GM11168 (cell line): ENCODE data around the gene VPS54.

Source experiments
- in situ Hi-C: fragments of 300-500 bp; cut with MboI; formaldehyde crosslinking; loops from one replicate; pipeline ENCODE4 v1.12.0; 2022; ENCODE audit warnings: low sequenced_read_pairs; ENCODE audit not compliant: unreplicated experiment

VPS54 gene, protein sequence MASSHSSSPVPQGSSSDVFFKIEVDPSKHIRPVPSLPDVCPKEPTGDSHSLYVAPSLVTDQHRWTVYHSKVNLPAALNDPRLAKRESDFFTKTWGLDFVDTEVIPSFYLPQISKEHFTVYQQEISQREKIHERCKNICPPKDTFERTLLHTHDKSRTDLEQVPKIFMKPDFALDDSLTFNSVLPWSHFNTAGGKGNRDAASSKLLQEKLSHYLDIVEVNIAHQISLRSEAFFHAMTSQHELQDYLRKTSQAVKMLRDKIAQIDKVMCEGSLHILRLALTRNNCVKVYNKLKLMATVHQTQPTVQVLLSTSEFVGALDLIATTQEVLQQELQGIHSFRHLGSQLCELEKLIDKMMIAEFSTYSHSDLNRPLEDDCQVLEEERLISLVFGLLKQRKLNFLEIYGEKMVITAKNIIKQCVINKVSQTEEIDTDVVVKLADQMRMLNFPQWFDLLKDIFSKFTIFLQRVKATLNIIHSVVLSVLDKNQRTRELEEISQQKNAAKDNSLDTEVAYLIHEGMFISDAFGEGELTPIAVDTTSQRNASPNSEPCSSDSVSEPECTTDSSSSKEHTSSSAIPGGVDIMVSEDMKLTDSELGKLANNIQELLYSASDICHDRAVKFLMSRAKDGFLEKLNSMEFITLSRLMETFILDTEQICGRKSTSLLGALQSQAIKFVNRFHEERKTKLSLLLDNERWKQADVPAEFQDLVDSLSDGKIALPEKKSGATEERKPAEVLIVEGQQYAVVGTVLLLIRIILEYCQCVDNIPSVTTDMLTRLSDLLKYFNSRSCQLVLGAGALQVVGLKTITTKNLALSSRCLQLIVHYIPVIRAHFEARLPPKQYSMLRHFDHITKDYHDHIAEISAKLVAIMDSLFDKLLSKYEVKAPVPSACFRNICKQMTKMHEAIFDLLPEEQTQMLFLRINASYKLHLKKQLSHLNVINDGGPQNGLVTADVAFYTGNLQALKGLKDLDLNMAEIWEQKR

DNA sequence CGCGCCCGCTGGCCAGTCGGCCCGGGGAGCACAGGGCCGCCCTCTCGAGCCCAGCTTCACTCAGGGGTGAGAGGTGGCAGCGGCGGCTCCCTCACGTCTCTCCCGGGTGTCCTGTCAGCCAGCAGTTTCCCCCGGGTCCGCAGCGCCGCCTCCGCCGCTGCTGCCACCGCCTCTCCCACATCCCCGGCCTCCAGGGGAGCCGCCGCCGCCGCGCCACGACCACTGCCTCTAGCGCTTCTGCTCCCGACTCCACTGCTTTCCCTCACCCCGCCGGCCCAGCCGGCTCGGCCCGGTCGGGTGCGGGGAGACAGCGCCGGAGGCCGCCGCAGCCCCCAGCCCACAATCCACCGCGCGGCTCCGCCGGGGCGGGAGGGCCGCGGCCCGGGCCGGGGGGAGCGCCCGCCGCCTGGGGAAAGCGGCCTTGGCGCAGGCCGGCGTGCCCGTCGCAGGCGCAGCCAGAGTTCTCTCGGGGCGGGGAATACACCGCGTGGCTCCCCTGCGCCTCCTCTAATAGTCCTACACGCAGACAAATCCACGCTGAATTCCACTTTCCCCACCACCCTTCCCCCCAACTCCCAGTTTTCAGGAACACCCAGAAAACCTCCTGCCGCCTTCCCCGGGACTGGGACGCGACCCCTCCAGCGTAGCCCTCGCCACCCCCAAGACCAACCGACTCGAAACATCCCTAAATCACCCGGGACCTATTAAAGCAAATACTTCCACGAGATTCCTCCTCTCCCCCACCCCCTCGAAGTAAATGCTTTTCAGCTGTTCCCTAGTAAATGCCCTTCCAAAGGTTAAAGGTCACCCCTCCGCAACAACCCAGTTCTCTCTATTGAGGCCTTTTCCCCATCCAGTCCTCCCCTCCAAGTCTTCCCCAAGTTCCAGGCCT lies at the start of gene VPS54:
Gene VPS54 (minus strand): TSS at position 346 of the 892 bp plus-strand sequence. CDS start 35,429 bp downstream, outside the sequence.
- in situ Hi-C loops: no loop called here

DNA sequence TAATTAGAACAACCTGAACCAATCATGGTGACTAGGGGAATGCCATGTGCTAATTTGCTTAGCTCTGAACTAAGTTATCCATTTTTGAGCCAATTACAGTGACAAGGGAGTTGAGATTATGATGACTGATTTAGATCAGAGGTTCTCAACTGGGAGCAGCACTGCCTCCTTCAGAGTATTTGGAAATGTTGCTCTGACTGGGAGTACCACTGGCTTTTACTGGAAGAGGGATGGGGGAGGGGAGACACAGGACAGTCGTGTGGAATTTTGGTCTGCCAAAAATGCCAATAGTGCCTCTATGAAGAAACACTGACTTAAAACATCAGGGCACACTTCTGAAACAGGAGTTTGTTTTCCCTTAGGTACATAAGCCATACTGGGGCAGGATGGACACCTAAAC lies 48.1 kb upstream of the VPS54 start:
- in situ Hi-C loops: no loop called here

DNA sequence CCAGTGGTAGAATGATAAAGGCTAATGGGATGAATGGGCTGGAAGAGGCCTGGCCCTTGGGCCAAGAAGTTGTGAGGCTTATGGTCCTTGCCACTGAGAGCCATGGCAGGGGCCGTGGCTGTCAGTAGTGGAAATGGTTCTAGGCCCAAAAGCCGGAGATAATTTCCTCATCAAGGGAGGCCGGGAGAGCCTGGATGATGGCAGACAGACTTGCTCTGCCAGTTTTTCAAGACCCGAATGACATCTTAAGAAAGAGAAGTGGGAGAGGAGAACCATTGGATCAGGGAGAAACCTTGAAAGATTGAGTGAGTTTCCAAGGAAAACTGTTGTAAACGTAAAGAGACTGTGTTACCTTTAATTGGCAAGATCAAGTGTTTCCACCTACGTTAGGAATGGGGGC lies 46.3 kb upstream of the VPS54 start:
- in situ Hi-C loops: no loop called here

DNA sequence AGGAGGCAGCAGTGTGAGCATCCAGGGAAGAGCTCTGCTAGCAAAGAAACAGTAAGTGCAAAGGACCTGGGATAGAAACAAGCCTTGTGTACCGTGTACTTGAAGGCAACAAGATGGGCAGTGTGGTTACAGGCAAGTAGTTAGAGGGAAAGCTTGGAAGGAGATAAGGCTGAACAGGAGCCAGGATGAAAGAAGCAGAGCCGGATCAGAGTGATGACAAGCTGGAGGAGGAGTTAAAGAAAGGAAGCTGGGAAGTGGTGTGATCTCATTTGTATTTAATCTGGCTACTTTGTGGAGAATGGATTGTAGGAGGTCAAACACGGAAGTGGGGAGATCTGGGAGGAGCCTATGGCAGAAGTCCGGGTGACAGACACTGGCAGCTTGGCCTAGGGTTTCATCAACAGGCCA lies 44.7 kb upstream of the VPS54 start:
- in situ Hi-C loops: no loop called here

DNA sequence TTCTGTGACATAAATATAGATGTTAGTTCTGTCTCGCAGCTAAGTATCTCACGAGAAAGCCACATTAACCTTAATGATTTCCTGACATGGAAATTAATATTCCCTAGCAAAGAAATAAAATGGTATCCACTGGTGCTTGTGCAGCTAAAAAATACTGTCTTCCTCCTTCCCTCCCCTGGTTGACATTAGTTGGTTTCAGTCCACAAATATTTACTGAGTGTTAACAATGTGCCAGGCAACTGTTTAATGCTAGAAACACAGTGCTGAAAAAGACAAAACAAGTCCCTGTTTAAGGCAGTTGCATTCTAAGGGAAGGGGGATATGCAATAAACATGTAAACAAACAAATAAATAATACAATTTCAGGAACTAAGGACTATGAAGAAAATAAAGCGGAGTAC lies 44.2 kb upstream of the VPS54 start:
- in situ Hi-C loops: no loop called here

DNA sequence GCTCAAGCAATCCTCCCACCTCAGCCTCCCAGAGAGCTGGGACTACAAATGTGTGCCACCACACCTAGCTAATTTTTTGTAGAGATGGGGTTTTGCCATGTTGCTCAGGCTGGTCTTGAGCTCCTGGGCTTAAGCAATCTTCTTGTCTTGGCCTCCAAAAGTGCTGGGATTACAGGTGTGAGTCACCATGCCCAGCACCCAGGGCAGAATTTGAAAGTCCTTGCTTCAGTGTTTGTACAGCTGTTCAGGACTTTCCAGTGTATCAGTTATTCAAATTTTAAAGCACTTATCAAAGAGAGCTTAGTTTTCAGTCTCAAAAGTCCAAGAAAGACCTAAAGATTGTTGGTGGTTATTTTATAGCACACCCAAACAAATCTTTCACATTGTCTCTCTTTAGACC lies 43.6 kb upstream of the VPS54 start:
- in situ Hi-C loops: no loop called here

DNA sequence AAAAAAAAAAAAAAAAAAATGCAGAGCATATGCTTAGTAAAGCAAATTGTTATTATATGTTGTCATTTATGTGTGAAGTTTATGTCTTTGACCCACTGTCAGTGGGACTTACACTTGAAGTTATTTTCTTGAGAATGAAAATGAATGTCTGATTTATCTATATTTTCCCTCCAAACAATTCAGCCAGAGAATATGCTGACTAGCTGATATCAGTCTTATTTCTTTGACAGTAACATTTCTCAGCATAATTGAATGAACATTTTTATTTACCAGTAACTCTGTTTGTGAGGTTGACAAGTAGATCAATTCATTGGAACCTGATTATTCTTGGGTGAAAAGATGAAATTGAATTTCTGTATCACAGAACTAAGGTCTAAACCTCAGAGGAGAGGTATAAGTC lies 40.0 kb upstream of the VPS54 start:
- in situ Hi-C loops: no loop called here

DNA sequence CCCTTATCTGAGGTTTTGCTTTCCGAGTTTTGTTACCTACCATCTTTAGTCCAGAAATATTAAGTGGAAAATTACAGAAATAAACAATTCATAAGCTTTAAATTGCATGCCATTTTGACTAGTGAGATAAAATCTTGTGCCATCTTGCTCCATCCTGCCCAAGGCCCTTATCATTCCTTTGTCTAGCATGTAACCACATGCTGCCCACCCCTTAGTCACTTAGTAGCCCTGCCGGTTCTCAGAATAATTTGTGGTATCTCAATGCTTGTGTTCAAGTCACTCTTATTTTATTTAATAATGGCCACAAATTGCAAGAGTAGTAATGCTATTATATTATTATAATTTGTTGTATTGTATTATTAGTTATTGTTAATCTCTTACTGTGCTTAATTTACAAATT lies 36.8 kb upstream of the VPS54 start:
- in situ Hi-C loops: no loop called here

DNA sequence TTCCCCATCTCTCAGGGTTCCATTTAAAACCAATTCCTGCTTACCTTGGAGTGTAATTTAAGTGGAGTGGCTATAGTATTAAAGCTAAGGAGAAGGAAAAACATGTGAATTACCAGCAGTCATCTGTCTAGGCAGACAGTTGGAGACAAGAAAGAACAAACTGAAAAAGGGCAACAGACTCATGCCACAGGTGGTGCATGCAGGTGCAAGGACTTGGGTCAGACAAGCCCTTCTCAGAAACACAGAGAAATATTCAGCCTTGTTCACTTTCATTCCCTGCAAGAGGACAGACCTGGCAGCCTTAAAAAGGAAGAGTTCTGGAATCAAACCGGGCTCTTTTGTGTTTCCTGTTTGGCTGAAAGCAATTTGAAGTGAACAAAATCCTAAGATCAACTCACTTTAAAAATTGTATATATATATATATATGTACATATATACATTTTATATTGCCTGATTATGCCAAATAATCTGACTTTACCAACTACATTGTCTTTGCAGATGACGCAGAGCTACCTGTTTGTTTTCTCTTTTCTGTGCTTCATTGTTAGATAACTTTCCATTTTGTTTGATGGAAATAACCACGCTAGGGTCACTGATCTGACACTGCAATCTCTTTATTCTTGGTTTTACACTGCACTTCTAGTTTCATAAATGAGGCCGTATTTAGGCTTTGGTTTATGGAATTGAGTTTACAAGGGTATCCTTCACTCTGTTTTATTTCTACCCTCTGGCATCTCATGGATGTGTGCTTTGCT lies 35.1 kb upstream of the VPS54 start:
- in situ Hi-C loops: loop anchor here (5.0 kb wide), 1 partner anchor 428 kb away; no protein-coding TSS in a partner anchor

DNA sequence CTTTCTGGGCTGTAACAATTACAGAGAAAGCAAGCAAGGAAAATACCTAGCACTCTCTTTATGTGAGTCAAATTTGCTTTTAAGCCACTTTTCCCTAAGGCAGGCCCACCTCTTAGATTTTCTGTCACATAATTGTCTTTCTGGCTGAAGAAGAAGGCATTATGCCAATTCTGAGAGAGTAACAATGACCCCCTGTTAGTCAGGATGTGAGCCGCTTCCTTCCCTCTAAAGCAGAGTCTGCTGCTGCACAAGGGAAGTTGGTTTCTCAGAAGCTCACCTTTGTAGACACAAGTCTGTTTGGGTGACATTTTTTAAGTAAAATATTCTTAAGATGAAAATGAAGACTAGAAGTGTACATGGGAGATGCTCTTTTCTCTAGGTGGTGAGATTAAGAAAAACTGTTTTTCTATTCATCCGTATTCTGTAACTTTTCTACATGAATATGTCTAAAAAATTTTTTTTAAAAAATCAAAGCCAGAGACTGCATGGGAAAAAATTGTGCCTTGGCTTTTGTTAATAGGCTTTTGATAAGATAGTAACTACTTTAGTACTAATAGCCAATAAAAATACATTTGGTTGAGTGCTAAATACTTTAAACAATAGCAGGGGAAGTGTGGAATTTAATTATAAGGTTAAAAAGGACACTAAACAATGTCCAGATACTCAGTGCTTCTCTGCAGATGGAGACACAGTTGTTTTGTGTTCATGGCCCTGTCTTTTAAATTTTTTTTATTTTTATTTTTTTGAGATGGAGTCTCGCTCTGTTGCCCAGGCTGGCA lies 33.4 kb upstream of the VPS54 start:
- in situ Hi-C loops: loop anchor here (5.0 kb wide), 1 partner anchor 430 kb away; no protein-coding TSS in a partner anchor

DNA sequence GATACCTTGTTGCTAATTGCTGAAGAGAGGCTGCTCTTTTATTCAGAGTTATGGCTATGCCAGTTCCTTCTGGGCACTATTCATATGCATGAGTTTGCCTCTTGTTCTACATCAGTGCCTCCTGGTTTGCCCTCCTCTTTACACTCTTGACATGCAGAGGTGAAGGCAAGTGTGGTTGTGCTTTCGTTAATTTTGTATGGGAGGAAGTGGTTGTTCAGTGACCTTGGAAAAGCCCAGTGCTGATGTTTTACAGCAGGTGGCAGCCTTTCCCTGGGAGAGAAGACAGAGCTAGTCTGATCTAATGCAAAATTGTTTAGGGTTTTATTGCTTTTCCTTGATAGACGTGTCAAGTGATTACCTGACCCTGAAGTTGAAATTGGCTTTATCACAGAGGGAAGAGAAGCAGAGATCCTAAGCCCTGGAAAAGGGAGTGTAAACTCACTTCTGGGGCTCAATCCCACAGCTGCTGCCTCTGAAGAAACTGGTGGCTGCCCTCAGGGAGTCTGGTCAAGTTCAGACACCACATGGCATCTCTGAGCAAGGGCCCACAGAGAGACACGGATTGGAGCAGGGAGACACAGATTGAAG lies 30.5 kb upstream of the VPS54 start:
- in situ Hi-C loops: loop anchor here (5.0 kb wide), 2 partner anchors 278 to 433 kb away; no protein-coding TSS in a partner anchor

DNA sequence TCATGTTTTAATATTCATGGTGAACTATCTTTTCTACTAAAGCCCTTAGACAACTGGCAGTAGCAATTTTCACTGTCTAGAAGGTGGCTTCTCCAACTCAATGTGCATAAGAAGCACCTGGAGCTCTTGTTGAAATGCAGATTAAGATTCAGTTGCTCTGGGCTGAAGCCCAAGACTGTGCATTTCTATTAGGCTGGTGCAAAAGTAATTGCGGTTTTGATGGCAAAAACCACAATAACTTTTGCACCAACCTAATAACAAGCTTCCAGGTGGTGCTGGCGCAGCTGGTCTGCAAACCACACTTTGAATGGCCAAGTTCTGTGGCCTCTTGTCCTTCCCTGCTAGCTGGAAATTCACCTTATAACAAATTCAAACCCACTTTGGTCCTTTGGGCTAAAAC lies 26.7 kb upstream of the VPS54 start:
- in situ Hi-C loops: loop anchor here (5.0 kb wide), 1 partner anchor 281 kb away; no protein-coding TSS in a partner anchor

DNA sequence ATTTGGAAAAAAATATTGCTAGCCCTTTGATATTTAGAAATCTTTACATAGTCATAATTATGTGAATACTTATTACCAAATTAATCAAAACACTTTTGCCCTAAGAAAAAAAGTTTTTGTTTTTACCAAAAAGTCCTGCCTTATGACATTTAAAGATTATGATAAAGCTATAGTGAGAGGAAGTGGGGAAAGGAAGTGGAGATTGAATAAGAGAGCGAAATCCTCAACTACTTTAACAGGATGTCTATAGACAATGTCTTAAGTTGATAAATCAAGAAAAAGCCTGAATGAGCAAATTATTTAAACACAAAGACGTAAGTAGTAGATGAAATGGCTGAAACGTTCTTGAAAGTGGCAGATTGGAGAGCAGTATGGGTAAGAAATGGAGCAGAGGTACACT lies 20.9 kb upstream of the VPS54 start:
- in situ Hi-C loops: no loop called here

DNA sequence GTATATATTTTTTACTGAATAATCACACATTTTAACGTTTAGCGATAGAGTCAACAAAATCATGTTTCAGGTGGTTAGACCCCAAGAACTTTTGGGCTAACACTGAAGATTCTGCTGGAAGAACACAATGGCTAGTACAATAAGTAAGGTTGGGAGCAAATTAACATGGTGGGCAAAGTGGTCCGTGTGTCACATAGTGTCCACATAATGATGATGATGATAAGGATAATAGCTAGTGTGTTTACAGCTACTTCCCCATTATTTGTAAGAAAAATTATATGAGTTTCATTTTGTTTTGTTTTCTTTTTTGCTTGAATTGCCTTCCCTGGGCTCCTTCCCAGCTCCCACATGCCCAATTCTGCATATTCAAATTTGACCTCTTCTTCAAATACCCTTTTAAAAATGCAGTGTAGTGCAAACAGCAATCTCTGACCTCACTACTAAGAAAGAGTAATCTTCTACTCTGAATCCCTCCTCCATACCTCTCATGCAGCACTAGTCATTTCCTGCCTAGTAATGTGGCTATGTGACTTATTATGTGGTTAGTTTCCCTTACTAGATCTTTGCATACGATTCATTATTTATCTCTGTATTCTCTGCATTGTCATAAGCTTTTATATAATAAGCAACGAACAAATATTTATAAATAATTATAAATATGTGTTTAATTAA lies 16.9 kb upstream of the VPS54 start:
- in situ Hi-C loops: no loop called here

DNA sequence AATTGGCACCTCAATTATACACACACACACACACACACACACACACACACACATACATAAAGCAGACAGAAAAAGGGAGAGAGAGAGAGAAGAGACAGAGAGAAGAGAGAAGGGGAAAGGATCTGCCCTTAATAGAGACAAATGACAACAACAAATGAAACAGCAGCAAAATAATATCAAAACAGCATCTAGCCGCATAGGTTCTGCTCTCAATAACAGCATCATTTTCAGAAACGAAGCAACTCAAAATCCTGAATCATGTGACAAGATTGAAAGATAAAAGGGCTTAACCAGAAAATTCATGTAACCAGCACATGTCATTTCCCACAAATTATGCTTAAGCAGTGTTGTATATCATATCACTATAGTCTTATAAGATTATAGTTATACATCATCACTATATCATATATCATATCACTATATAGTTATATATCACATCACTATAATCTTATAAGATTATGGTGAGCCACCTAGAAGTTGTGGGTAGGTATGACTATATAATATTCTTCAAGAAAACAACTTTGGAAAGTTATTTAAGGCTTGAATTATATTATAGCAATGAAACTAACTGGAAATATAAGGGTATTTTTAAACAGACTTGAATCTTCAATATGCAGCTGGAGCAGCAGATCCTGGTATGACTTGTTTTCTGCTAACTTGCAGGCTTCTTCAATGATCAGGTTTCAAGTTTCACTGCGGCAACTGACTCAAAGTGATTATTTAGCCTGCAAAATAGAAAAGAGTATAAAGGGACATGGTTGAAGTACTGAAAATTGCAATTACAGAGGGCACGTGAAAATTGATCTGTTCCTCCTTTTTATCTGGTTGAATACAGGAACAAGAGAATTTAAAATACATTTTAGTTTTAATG lies 16.1 kb upstream of the VPS54 start:
- in situ Hi-C loops: no loop called here

DNA sequence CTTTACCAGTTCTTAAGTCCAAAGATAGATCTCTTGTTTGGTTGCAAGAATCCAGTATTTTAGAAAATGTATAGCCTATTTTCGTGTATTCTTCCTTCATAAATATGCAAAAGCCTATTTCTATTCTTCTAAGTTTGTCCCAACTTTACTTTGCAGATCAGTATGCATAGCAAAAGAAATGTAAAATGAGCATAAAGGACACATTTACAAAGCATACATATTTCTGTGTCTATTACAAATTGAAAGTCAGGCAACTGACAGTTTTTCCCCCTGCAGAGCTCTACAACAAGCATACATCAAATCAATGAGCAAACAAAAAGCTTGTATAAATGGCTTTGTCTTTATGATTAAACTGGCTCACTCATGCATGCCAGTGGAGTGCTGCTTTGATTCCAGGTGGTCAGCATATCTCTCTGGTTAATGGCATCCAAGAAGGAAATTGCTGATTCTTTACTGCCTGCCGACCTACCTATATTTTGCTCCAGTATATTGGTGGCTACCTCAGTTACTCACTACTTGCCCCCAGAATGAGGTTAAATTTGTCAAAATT lies 10.0 kb upstream of the VPS54 start:
- in situ Hi-C loops: no loop called here
